ENCODE results near the gene MAGI2. TPM values are rescaled to one million over a fixed set of nuclear protein-coding genes. Genes with fewer than 3 reads are reported as not detected.

Gene MAGI2
- total and polyA plus RNA-seq, 2 experiments from 2014 or later, result 10.4 to 26.4 TPM

GRCh38 chr7:78764571-78764970 lies 688.9 kb downstream of the MAGI2 start (continued):
- TF ChIP-seq ZNF331 (CRISPR knock-in tag; IDR thresholded peaks at IDR 0.05; ENCODE audit: low read depth) (no peak), EZH2 (IDR thresholded peaks at IDR 0.05; ENCODE audit: low read depth, unreplicated experiment) (no peak), POLR2AphosphoS5 (IDR thresholded peaks at IDR 0.05; ENCODE audit: low read depth) (no peak), CREB1 (CRISPR knock-in tag; IDR thresholded peaks at IDR 0.05; ENCODE audit: low read depth) (no peak), ZNF462 (CRISPR knock-in tag; IDR thresholded peaks at IDR 0.05) (no peak)

GRCh38 chr7:78762625-78763024 lies 690.8 kb downstream of the MAGI2 start:
- Histone ChIP-seq H2AFZ (no peak overlapping the region), H3K79me2 (replicated peaks; ENCODE audit: insufficient read depth) (peaks cover 100% of the 10 kb centered on the region), H3K27me3 (ENCODE audit: insufficient read depth) (no peaks in the 10 kb centered on the region), H3F3A (replicated peaks; ENCODE audit: low read depth) (no peaks in the 10 kb centered on the region), H3K9me2 (ENCODE audit: insufficient read depth) (no peaks in the 10 kb centered on the region), H3K4me3 (no peak overlapping the region), H4K20me1 (replicated peaks; ENCODE audit: insufficient read depth) (0 out of 2 replicates have a peak, but pooled peaks cover 8% of the 10 kb centered on the region), H3K36me3 (ENCODE audit: insufficient read depth) (no peaks in the 10 kb centered on the region), H3K4me2 (no peak overlapping the region), H3K27ac (ENCODE audit: low read depth) (no peak overlapping the region), H3K4me1 (ENCODE audit: insufficient read depth) (peaks cover 11% of the 10 kb centered on the region)
- DNase-seq (ENCODE audit: low spot score) (no peak), ATAC-seq (no peak)
- H3K4me3 Mint-ChIP-seq, result no peak overlapping the region
- H3K27ac Mint-ChIP-seq, result no peak overlapping the region
- H3K9me3 Mint-ChIP-seq, result no peaks in the 10 kb centered on the region
- H3K4me1 Mint-ChIP-seq, result peaks cover 12% of the 10 kb centered on the region
- peaks cover 4% of the 10 kb centered on the region; the same call in 2 of the 3 replicates for H3K36me3 Mint-ChIP-seq (ENCODE audit: low read depth)
- peaks cover 1% of the 10 kb centered on the region for H3K27me3 Mint-ChIP-seq (ENCODE audit: insufficient read depth, low read depth, poor library complexity)
- no peak for TF ChIP-seq ZNF462 (CRISPR knock-in tag; IDR thresholded peaks at IDR 0.05)
- TF ChIP-seq POLR2AphosphoS5 (IDR thresholded peaks at IDR 0.05; ENCODE audit: low read depth), result no peak
- TF ChIP-seq EZH2 (IDR thresholded peaks at IDR 0.05; ENCODE audit: low read depth, unreplicated experiment), result no peak
- no peak for TF ChIP-seq ZNF331 (CRISPR knock-in tag; IDR thresholded peaks at IDR 0.05; ENCODE audit: low read depth)
- TF ChIP-seq EZH2phosphoT487 (IDR thresholded peaks at IDR 0.05; ENCODE audit: unreplicated experiment), result no peak
- TF ChIP-seq NANOG (IDR thresholded peaks at IDR 0.05; ENCODE audit: borderline replicate concordance), result no peak
